Spleen (tissue), 11 donors: Measurements from ENCODE around the gene SURF1. TPM values are rescaled to one million over a fixed set of nuclear protein-coding genes. Genes with fewer than 3 reads are reported as not detected.

Experiments used
- DNase-seq: peaks from one replicate; pipeline ENCODE4 v3.0.0-alpha.2; 2020
- H3K27ac ChIP-seq, 8 donors: fragments of 200-600 bp; sonication (generic) in 7 of 8; 1 replicate in 4 of 8; 2 replicates in 4 of 8; pipeline versions ENCODE4 v1.5.0 to v1.8.0; 2016 to 2021; ENCODE audit warnings: inconsistent platforms in 4 of 8, mild to moderate bottlenecking in 4 of 8, moderate library complexity in 1 of 8
- H3K27me3 ChIP-seq, 7 donors: fragments of 200-600 bp; sonication (generic) in 6 of 7; replicated peaks in 1 of 7; 1 replicate in 4 of 7; 2 replicates in 3 of 7; pipeline versions ENCODE4 v1.5.0 to v1.8.0; 2016 to 2021; ENCODE audit warnings: inconsistent platforms in 3 of 7, mild to moderate bottlenecking in 1 of 7
- H3K36me3 ChIP-seq, 6 donors: fragments of 200-600 bp; sonication (generic) in 5 of 6; 1 replicate in 4 of 6; 2 replicates in 2 of 6; pipeline versions ENCODE4 v1.5.0 to v1.8.0; 2016 to 2021; ENCODE audit warnings: inconsistent platforms in 2 of 6
- H3K4me1 ChIP-seq, 6 donors: fragments of 200-600 bp; sonication (generic) in 5 of 6; 1 replicate in 3 of 6; 2 replicates in 3 of 6; pipeline versions ENCODE4 v1.5.0 to v1.8.0; 2016 to 2021; ENCODE audit warnings: inconsistent platforms in 3 of 6
- H3K4me3 ChIP-seq, 8 donors: fragments of 200-600 bp; sonication (generic) in 7 of 8; 1 replicate in 4 of 8; 2 replicates in 4 of 8; pipeline versions ENCODE4 v1.5.0 to v1.8.0; 2016 to 2021; ENCODE audit warnings: inconsistent platforms in 4 of 8, mild to moderate bottlenecking in 4 of 8, moderate library complexity in 2 of 8
- H3K9me3 ChIP-seq, 8 donors: fragments of 200-600 bp; sonication (generic) in 7 of 8; 1 replicate in 4 of 8; 2 replicates in 4 of 8; pipeline versions ENCODE4 v1.5.0 to v1.8.0; 2016 to 2021; ENCODE audit warnings: inconsistent platforms in 4 of 8
- POLR2A ChIP-seq, 3 donors: fragments of 450-650 bp; IDR thresholded peaks; one replicate each; pipeline ENCODE4 v1.5.1; 2017; ENCODE audit warnings: antibody characterized with exemption in 3 of 3, mild to moderate bottlenecking in 1 of 3
- POLR2AphosphoS5 ChIP-seq, 3 donors: sonication (generic); formaldehyde crosslinking; IDR thresholded peaks; one replicate each; pipeline ENCODE4 v1.5.1; 2017; ENCODE audit warnings: antibody characterized with exemption in 3 of 3
- WGBS, 5 donors: extraction: QIAGEN DNeasy Blood & Tissue Kit in 3 of 5; methylation state at CpG; one replicate each; pipeline versions ENCODE4 v1.1.5 to v1.1.7; 2013 to 2018; 5-methylcytosine and 5-hydroxymethylcytosine counted together
- intact Hi-C: fragments of 100-400 bp; cut with DNase I; formaldehyde crosslinking; loops from one replicate; pipeline ENCODE4 v1.15.0; 2023; ENCODE audit warnings: low total_unique reads
- polyA plus RNA-seq, 3 donors: library from polyadenylated mRNA; stranded (reverse); fragments of 200-250 nt; gene quantifications; one replicate each; pipeline ENCODE4 v1.2.1, GENCODE V29; 2013
- total RNA-seq, 7 donors: library from RNA; depleted of rRNA in 3 of 7; stranded (reverse); fragments of >200 nt in 3 of 7; fragmentation: NEBNext Ultra II Directional in 4 of 7; extraction: Animal tissue kit (Norgen Biotek cat#: 25700) in 4 of 7; gene quantifications; one replicate each; pipeline versions ENCODE4 v1.1.0 to v1.2.1, GENCODE V29; 2016 to 2021
- TF ChIP-seq, protein P1 (sequence below), 11 experiments: fragments of 200-600 bp in 7 of 11; fragments of 450-650 bp in 4 of 11; sonication (generic) in 4 of 11; IDR thresholded peaks in 8 of 11; conservative IDR thresholded peaks in 3 of 11; 1 replicate in 7 of 11; 2 replicates in 4 of 11; pipeline versions ENCODE4 v1.4.0 to v1.8.0; 2016 to 2021; ENCODE audit warnings: antibody characterized with exemption in 11 of 11, inconsistent platforms in 4 of 11, mild to moderate bottlenecking in 1 of 11
- donor health status: healthy with polysubstance abuse.
- donor health status: DM: no; HTN: no; CAD: no; lungs with moderate emphysema.
- donor health status: DM: no; HTN: no; CAD: no.
- donor health status: Bipolar disorder and iron deficiency.
- donor health status: healthy.
- donor health status: DM: no; HTN: no; CAD: no.
- donor health status: DM: yes; HTN: yes; CAD: no.

Gene SURF1
- total and polyA plus RNA-seq, 10 donors, result 31.4 to 75.6 (median 36.2) TPM

DNA sequence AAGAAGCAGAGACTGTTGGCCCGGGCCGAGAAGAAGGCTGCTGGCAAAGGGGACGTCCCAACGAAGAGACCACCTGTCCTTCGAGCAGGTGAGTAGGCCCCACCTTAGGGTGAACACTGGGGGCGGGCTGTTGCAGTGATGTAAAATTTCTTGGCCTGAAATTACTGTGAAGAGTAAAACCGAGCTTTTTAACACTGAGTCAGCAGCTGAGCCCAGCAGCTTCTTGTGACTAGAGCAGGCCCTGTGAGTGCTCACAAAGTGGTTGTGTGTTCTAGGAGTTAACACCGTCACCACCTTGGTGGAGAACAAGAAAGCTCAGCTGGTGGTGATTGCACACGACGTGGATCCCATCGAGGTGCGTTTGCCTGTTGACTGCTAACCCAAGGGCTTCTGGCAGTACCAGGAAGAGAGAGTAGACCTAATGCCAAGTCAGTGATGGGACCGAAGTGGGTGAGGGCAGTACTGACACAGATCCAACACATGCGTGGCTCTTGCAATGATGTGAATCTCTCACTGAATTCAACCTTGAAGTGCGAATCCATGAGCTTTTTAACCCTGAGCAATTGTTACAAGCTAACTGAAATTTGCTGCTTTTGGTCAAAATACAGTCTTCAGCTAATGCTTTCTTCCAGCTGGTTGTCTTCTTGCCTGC lies 6.2 kb downstream of the SURF1 start:
- H3K4me3 ChIP-seq, result peak overlapping the region in 1 of 8 donors; percentile 88
- no peaks in the 10 kb centered on the region for H3K27me3 ChIP-seq
- WGBS, 5 donors, result 82 to 88% (median 85%) methylated on average over 14 to 15 of the region's 15 CpGs
- TF ChIP-seq POLR2AphosphoS5 (IDR thresholded peaks at IDR 0.05) (peak in 1 of 3 donors; percentile 7), POLR2A (IDR thresholded peaks at IDR 0.05) (no peak)
- TF ChIP-seq, protein P1, sequence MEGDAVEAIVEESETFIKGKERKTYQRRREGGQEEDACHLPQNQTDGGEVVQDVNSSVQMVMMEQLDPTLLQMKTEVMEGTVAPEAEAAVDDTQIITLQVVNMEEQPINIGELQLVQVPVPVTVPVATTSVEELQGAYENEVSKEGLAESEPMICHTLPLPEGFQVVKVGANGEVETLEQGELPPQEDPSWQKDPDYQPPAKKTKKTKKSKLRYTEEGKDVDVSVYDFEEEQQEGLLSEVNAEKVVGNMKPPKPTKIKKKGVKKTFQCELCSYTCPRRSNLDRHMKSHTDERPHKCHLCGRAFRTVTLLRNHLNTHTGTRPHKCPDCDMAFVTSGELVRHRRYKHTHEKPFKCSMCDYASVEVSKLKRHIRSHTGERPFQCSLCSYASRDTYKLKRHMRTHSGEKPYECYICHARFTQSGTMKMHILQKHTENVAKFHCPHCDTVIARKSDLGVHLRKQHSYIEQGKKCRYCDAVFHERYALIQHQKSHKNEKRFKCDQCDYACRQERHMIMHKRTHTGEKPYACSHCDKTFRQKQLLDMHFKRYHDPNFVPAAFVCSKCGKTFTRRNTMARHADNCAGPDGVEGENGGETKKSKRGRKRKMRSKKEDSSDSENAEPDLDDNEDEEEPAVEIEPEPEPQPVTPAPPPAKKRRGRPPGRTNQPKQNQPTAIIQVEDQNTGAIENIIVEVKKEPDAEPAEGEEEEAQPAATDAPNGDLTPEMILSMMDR (IDR thresholded peaks at IDR 0.05 in 8 of 11, conservative IDR thresholded peaks at IDR 0.05 in 3 of 11), result no peak
- H3K27ac ChIP-seq, result no peak overlapping the region
- peaks cover 8 to 72% (median 58%) of the 10 kb centered on the region in 6 donors for H3K36me3 ChIP-seq
- H3K4me1 ChIP-seq, result peaks cover 25 to 88% (median 50%) of the 10 kb centered on the region in 6 donors
- intact Hi-C loops, result no loop called here
- no peaks in the 10 kb centered on the region for H3K9me3 ChIP-seq
- no peak for DNase-seq

DNA sequence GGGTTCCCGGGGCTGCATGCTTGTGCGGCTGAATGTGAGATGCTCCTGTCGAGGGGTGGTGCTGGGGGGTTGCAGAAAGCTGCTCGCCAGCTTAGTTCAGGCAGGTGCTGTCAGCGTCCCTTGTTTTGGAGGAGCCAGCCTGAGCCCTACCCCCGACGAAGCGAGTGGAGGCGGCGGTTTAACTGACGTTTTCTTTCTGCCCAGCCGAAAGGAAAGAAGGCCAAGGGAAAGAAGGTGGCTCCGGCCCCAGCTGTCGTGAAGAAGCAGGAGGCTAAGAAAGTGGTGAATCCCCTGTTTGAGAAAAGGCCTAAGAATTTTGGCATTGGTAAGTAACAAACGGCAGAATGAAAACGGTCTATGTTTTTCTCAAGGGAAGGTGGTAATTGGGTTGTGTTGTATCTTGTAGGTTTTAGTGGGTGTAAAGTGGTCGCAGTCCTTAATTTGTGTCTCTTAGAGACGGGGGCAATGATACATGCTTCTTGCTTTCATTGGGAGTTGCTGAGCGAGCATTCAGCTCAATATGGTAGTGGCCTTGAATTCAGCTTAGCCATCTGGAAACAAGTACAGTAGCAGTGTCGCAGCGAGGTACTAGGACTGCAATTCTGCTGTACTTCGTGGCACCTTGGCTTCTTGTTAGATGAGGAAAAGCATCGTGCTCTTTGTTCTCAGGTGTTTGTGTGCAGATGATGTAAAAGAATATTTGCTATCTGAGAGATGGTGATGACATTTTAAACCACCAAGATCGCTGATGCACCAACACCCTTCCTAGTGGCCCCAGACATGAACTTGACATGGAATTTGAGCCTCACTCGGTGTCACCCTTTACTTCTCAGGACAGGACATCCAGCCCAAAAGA lies 7.3 kb downstream of the SURF1 start:
- TF ChIP-seq POLR2AphosphoS5 (IDR thresholded peaks at IDR 0.05) (no peak), POLR2A (IDR thresholded peaks at IDR 0.05) (no peak)
- TF ChIP-seq, protein P1 (IDR thresholded peaks at IDR 0.05 in 8 of 11, conservative IDR thresholded peaks at IDR 0.05 in 3 of 11), result no peak
- Histone ChIP-seq H3K4me3 (peak overlapping the region; percentile 66 to 100 (median 88)), H3K27ac (peak overlapping the region; percentile 89 to 95 (median 94)), H3K36me3 (peaks cover 8 to 74% (median 68%) of the 10 kb centered on the region in 6 donors), H3K9me3 (no peaks in the 10 kb centered on the region), H3K27me3 (no peaks in the 10 kb centered on the region), H3K4me1 (peaks cover 20 to 84% (median 40%) of the 10 kb centered on the region in 6 donors)
- 16 to 21% (median 17%) methylated on average over 25 of the region's 25 CpGs for WGBS, 5 donors
- DNase-seq, result no peak
- intact Hi-C loops, result no loop called here

DNA sequence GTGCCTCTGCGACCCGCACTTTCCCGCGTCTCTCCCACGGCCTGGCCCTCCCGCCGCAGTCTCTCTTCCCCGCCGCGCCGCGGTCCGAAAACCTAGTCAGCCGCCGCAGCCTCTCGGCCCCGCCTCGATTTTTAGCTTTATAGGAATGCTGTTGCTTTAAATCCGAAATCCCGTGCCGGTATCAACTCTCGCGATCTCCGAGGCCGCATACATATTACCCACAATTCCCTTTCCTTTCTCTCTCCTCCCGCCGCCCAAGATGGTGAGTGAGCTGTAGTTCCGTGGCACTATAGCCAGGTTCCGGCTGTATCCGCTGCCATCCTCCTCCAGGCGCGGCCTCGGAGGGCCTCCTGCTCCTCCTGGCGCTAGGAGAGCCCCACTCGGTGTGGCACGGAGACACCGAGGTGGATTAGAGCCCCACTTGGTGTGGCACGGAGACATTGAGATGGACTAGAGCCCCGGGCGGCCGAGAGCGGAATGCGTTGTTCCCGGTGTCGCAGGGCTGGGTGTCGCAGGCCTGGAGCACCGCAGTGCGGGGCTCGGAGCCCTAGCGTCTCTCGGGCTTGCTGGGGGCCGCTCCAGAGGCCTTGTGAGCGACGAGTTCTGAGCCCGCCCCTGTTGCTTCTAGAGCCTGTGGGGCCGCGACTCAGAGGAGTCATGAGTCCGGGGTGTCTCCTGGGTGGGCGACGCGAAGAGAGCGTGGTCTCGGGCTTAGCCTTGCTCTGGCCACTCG lies 8.1 kb downstream of the SURF1 start, which contains the start of the genes MED22 and RPL7A:
MED22 (minus strand) TSS at position 147 of the 733 bp plus-strand sequence. CDS start 1,469 bp downstream, outside the sequence.
RPL7A (plus strand) TSS at position 234 of the 733 bp plus-strand sequence; CDS start at position 260, 26 bp downstream.
- peak within 1 kb of the TSS; percentile 66 to 100 (median 88) for H3K4me3 ChIP-seq
- H3K36me3 ChIP-seq, result peaks cover 8 to 74% (median 68%) of the 10 kb centered on the region in 6 donors
- intact Hi-C loops, result no loop called here
- H3K27ac ChIP-seq, result peak within 1 kb of the TSS; percentile 89 to 95 (median 94)
- DNase-seq, result peak; percentile 95
- 0 to 1% (median 0%) methylated on average over 50 to 64 of the region's 64 CpGs for whole genome bisulfite sequencing, 5 donors
- no peaks in the 10 kb centered on the region for H3K9me3 ChIP-seq
- H3K4me1 ChIP-seq, result peaks cover 20 to 79% (median 40%) of the 10 kb centered on the region in 6 donors
- no peaks in the 10 kb centered on the region for H3K27me3 ChIP-seq
- TF ChIP-seq, protein P1 (IDR thresholded peaks at IDR 0.05 in 8 of 11, conservative IDR thresholded peaks at IDR 0.05 in 3 of 11), result peak in 5 of 11 experiments; percentile 17 to 48 (median 33)
- TF ChIP-seq POLR2A (IDR thresholded peaks at IDR 0.05), result peak in 2 of 3 donors; percentile 82 to 83
- TF ChIP-seq POLR2AphosphoS5 (IDR thresholded peaks at IDR 0.05), result peak; percentile 96 to 99 (median 98)
